Activated T-helper 17 cell treated with anti-CD3 and anti-CD28 coated beads, Interleukin-2, amount 50 U/mL, for 72 hours (primary cell): Measurements from ENCODE around the gene CACNB1. TPM values are rescaled to one million over a fixed set of nuclear protein-coding genes. Genes with fewer than 3 reads are reported as not detected.

Experiments used
- ATAC-seq: fragments of 150-1000 bp; cut with Tn5 transposase; replicated peaks from 2 replicates; pipeline ENCODE4 v1.10.0; 2021; ENCODE audit warnings: mild to moderate bottlenecking, moderate library complexity
- H3K27ac Mint-ChIP-seq: one replicate; pipeline ENCODE4 v1.8.0; 2022; ENCODE audit warnings: mixed read lengths
- H3K27me3 Mint-ChIP-seq: one replicate; pipeline ENCODE4 v1.8.0; 2022; ENCODE audit warnings: mixed read lengths
- H3K36me3 Mint-ChIP-seq: one replicate; pipeline ENCODE4 v1.8.0; 2022; ENCODE audit warnings: low read depth, mild to moderate bottlenecking, mixed read lengths
- H3K4me1 Mint-ChIP-seq: one replicate; pipeline ENCODE4 v1.8.0; 2022; ENCODE audit warnings: mixed read lengths
- H3K4me3 Mint-ChIP-seq: one replicate; pipeline ENCODE4 v1.8.0; 2022; ENCODE audit warnings: mild to moderate bottlenecking, mixed read lengths
- H3K9me3 Mint-ChIP-seq: one replicate; pipeline ENCODE4 v1.8.0; 2022; ENCODE audit warnings: mixed read lengths
- total RNA-seq, 2 donors: library from RNA; stranded (reverse); gene quantifications; one replicate each; pipeline ENCODE4 v1.2.3, GENCODE V29; 2022

Gene CACNB1
- total RNA-seq, 2 donors from 2014 or later: 22.6 to 24.2 TPM

DNA sequence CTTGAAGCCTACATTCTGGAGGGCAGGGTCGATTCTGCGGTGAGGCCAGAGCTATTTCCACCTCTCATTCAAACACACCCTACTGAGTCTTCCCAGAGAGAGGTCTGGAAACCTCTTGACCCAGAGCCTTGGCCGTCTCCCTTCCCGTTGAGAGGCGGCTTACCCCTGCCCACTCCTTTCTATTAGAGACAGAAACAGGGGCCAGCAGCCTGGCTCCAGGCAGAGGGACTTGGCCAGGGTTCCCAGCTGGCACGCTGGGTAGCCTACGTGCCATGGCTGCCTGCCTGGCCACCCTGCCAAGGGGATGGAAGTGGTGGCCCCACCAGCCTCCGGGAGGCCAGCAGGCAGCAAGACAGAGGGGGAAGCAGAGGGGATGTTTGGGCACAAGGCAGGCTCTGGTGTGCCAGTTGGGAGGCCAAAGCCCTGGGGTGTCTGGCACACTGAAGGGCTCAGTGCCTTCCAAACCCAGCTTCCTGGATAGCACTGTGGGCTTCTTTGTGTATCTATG lies 22.2 kb upstream of the CACNB1 start:
- no peak overlapping the region for H3K27ac Mint-ChIP-seq
- H3K36me3 Mint-ChIP-seq: peaks cover 5% of the 10 kb centered on the region
- H3K27me3 Mint-ChIP-seq: peaks cover 19% of the 10 kb centered on the region
- no peak for ATAC-seq
- no peak overlapping the region for H3K4me3 Mint-ChIP-seq
- H3K9me3 Mint-ChIP-seq: no peaks in the 10 kb centered on the region
- H3K4me1 Mint-ChIP-seq: no peaks in the 10 kb centered on the region

DNA sequence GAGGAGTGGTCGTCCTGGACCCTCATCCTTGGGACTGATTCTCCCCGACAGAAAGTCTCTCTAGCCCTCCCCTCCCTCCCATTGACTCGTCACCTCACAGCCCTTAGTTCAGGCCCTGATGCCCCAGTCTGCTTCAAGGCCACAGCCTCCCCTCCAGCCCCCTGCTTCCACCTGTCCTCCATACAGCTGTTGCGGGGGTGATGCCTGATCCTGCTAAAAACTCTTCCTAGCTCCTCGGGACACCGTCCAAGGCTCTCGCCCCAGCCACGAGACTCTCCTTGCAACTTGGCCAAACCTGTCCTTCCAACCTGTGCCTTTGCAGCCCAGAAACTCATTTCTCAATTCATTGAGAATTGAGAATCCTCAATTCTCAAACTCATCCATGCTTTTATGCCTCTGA lies 21.4 kb upstream of the CACNB1 start:
- peaks cover 3% of the 10 kb centered on the region for H3K36me3 Mint-ChIP-seq
- no peak overlapping the region for H3K4me3 Mint-ChIP-seq
- peaks cover 15% of the 10 kb centered on the region for H3K27me3 Mint-ChIP-seq
- H3K27ac Mint-ChIP-seq: no peak overlapping the region
- no peaks in the 10 kb centered on the region for H3K4me1 Mint-ChIP-seq
- H3K9me3 Mint-ChIP-seq: no peaks in the 10 kb centered on the region
- no peak for ATAC-seq

DNA sequence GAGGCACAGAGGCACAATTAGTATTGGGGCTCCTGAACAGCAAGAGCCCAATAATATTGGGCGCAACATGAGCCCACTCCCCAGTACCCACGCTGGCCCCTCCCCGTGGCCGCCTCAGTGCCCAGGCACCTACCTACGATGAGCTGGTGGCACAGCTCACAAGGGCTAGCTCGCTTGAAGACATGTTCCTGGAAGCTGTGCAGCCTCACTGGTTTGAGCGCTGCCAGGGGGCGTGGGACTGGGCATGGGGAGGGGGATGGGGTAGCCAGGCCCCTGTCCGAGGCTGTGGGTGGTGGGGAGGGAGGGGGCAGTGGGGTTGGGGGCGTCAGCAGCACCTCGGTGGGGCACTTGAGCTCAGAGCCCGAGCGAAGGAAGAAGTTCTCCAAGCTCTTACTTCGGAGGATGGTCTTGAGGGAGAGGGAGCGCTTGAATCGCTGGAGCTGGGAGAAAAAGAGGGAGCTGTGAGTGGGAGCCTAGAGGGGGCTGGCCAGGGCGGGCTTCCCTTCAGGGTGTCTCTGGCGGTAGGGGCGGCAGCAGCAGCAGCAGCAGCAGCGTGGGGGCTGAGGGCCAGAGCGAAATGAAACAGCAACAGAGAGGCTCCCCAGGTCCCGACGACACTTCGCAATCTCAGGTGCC lies 20.4 kb upstream of the CACNB1 start:
- Mint-ChIP-seq H3K27me3 (peaks cover 12% of the 10 kb centered on the region), H3K4me3 (no peak overlapping the region), H3K4me1 (no peaks in the 10 kb centered on the region), H3K36me3 (no peaks in the 10 kb centered on the region), H3K27ac (no peak overlapping the region), H3K9me3 (no peaks in the 10 kb centered on the region)
- no peak for ATAC-seq

- H3K4me3 Mint-ChIP-seq: no peak overlapping the region
- H3K4me1 Mint-ChIP-seq: no peaks in the 10 kb centered on the region
- H3K27ac Mint-ChIP-seq: no peak overlapping the region
- H3K36me3 Mint-ChIP-seq: no peaks in the 10 kb centered on the region
- H3K27me3 Mint-ChIP-seq: peaks cover 6% of the 10 kb centered on the region
- no peak for ATAC-seq
- H3K9me3 Mint-ChIP-seq: no peaks in the 10 kb centered on the region
These were observed 16.4 kb upstream of the CACNB1 start for GRCh38 chr17:39213852-39214251.

- no peak for ATAC-seq
- Mint-ChIP-seq H3K4me3 (no peak overlapping the region), H3K9me3 (no peaks in the 10 kb centered on the region), H3K27me3 (peaks cover 6% of the 10 kb centered on the region), H3K36me3 (no peaks in the 10 kb centered on the region), H3K4me1 (peaks cover 7% of the 10 kb centered on the region), H3K27ac (no peak overlapping the region)
These were observed 15.5 kb upstream of the CACNB1 start for GRCh38 chr17:39212841-39213480.

DNA sequence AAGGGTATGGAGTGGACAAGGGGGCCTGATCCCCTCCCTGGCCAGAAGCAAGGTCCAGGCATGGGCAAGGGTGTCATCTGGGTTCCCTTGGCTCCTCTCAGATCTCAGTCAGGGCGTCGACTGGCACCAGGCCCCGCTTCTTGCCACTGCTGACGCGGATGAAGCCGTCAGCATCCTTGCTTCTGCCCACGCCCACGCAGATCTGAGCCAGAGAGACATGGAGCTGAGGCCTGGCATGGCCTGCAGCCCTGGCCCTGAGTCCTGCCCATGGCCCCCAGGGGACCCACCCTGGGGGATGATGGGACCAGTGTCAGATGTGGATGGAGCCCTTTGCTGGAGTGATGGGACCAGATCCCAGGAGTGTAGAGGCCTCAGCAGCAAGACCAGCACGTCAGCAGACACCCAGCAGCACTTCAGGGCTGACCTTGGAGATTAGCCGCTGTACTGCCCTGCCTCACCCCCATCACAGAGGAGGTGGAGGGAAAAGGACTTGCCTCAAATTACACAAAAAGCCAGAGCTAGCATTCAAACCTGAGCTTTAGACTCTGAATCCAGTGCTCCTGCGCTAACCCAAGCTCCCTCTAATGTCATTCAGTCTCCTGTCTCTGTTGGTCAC lies 14.8 kb upstream of the CACNB1 start:
- Mint-ChIP-seq H3K27me3 (peaks cover 6% of the 10 kb centered on the region), H3K36me3 (no peaks in the 10 kb centered on the region), H3K4me3 (no peak overlapping the region), H3K27ac (no peak overlapping the region), H3K9me3 (no peaks in the 10 kb centered on the region), H3K4me1 (peaks cover 7% of the 10 kb centered on the region)
- ATAC-seq: no peak

DNA sequence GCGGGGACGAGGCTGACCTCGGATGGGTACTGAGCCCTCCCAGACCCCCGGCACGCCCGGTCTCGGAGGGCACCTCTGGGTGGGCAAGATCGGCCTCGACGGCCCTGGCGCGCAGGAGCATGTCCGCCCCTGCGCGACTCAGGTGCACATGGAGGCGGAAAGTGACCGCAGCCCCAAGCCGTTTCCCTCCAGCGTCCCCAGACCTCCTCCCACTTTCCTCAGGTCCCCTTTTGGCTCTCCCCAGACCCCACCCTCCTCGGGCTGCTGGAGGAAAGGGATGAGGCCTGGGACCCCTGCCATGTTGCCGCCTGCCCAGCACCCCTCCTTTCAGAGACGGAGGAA lies 12.6 kb upstream of the CACNB1 start:
- Mint-ChIP-seq H3K4me1 (peaks cover 7% of the 10 kb centered on the region), H3K27me3 (no peaks in the 10 kb centered on the region), H3K36me3 (peaks cover 2% of the 10 kb centered on the region), H3K27ac (peak overlapping the region; percentile 33), H3K9me3 (no peaks in the 10 kb centered on the region), H3K4me3 (peak overlapping the region; percentile 70)
- no peak for ATAC-seq

DNA sequence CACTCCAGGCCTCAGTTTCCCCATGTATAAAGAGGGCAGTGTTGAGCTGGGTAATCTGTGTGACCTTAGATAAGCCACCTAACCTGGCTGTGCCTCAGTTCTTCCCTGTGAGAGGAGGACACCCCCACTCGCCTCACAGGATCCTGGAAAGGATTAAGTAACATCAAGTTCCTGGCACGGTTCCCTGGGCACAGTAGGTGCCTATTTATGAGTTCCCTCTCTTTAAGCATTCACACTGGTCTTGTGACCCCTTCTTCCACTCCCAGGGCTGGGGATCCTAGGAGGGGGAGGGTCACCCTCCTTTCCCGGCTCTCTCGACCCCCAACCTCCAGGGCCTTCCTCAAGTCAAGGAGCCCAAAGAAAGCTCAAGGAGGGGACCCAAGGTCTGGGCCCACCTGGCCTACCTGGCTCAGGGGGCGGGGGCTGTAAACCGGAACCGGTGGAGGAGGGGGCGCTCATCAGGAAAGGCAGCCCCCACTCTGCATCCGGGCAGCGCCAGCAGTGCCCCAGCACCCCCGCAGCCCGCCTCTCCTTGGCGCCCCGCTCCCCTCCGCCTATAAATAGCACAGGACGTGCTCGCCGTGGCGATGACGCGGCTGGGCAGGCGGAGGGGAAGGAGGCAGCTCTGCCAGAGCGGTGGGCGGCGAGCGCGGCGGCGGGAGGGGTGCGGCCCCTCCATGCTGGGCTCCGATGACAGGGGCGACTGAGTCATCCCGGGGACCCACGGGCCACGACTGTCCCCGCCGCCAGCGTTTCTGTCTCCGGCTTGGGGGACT lies 12.0 kb upstream of the CACNB1 start:
- Mint-ChIP-seq H3K4me1 (peaks cover 7% of the 10 kb centered on the region), H3K9me3 (no peaks in the 10 kb centered on the region), H3K4me3 (peak overlapping the region; percentile 70), H3K27me3 (no peaks in the 10 kb centered on the region), H3K36me3 (peaks cover 8% of the 10 kb centered on the region), H3K27ac (no peak overlapping the region)
- ATAC-seq: peak; percentile 87

GRCh38 chr17:39208893-39209292 lies 11.4 kb upstream of the CACNB1 start:
- peaks cover 8% of the 10 kb centered on the region for H3K4me1 Mint-ChIP-seq
- peaks cover 14% of the 10 kb centered on the region for H3K36me3 Mint-ChIP-seq
- ATAC-seq: no peak
- no peak overlapping the region for H3K27ac Mint-ChIP-seq
- H3K27me3 Mint-ChIP-seq: no peaks in the 10 kb centered on the region
- H3K4me3 Mint-ChIP-seq: peak overlapping the region; percentile 70
- H3K9me3 Mint-ChIP-seq: no peaks in the 10 kb centered on the region

GRCh38 chr17:39208136-39208535 lies 10.7 kb upstream of the CACNB1 start:
- Mint-ChIP-seq H3K4me1 (peaks cover 11% of the 10 kb centered on the region), H3K27me3 (no peaks in the 10 kb centered on the region), H3K9me3 (no peaks in the 10 kb centered on the region), H3K4me3 (peak overlapping the region; percentile 70), H3K36me3 (peaks cover 21% of the 10 kb centered on the region), H3K27ac (no peak overlapping the region)
- ATAC-seq: peak; percentile 16

DNA sequence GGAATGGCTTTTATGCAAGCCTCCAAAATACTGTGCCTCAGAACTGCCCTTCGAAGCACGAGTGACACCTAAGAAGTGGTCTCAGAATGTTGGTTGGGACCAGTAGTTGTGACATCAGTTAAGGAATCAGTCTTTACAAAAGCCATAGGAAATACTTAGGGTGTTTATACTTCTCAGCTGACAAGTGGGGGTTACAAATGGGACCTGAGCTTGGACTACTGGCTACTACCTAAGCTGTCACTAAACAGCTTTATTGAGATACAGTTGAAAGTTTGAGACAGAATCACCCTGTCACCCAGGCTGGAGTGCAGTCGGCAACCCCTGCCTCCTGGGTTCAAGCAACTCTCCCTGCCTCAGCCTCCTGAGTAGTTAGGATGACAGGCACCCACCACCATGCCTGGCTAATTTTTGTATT lies 7.7 kb upstream of the CACNB1 start:
- peak overlapping the region; percentile 20 for H3K4me3 Mint-ChIP-seq
- H3K36me3 Mint-ChIP-seq: peaks cover 52% of the 10 kb centered on the region
- peak overlapping the region; percentile 58 for H3K27ac Mint-ChIP-seq
- ATAC-seq: no peak
- no peaks in the 10 kb centered on the region for H3K9me3 Mint-ChIP-seq
- H3K27me3 Mint-ChIP-seq: no peaks in the 10 kb centered on the region
- H3K4me1 Mint-ChIP-seq: peaks cover 20% of the 10 kb centered on the region

DNA sequence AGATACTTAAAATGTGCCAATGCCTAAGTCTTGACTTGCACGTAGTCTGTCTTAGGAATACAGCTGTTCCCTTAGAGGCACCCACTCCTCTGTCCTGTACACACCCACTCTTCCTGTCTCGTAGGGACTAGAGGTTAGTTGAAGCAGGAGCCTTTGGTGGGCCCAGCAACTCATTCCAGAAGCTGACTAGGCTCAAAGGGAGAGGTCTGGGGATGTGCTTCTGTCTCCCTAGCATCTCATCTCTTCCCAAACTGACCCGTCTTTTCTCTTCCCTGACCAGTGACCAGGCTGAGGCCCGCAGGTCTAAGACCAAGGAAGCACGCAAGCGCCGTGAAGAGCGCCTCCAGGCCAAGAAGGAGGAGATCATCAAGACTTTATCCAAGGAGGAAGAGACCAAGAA lies 6.8 kb upstream of the CACNB1 start:
- Mint-ChIP-seq H3K4me1 (peaks cover 20% of the 10 kb centered on the region), H3K27ac (peak overlapping the region; percentile 58), H3K36me3 (peaks cover 56% of the 10 kb centered on the region), H3K4me3 (peak overlapping the region; percentile 20), H3K9me3 (no peaks in the 10 kb centered on the region), H3K27me3 (no peaks in the 10 kb centered on the region)
- ATAC-seq: no peak

- Mint-ChIP-seq H3K27me3 (no peaks in the 10 kb centered on the region), H3K36me3 (peaks cover 56% of the 10 kb centered on the region), H3K27ac (peak overlapping the region; percentile 98), H3K4me3 (peak overlapping the region; percentile 83), H3K9me3 (no peaks in the 10 kb centered on the region), H3K4me1 (peaks cover 13% of the 10 kb centered on the region)
- no peak for ATAC-seq
These were observed 3.6 kb upstream of the CACNB1 start for GRCh38 chr17:39200957-39201510.
